Subcutaneous abdominal adipose tissue (tissue), 5 donors: Measurements from ENCODE around the gene GOLIM4.

Source experiments
- H3K27ac ChIP-seq: one replicate; pipeline ENCODE4 v1.7.0; 2013; ENCODE audit warnings: low read depth, mild to moderate bottlenecking, inconsistent platforms, low read length, moderate library complexity
- H3K27me3 ChIP-seq, 5 donors: one replicate each; pipeline ENCODE4 v1.7.0; 2013; ENCODE audit warnings: low read length in 5 of 5, inconsistent platforms in 1 of 5; ENCODE audit not compliant: control insufficient read depth in 5 of 5, insufficient read depth in 4 of 5
- H3K36me3 ChIP-seq, 5 donors: one replicate each; pipeline ENCODE4 v1.7.0; 2013; ENCODE audit warnings: low read length in 5 of 5; ENCODE audit not compliant: control insufficient read depth in 5 of 5, insufficient read depth in 5 of 5
- H3K4me1 ChIP-seq, 5 donors: one replicate each; pipeline ENCODE4 v1.7.0; 2013; ENCODE audit warnings: low read length in 5 of 5, mild to moderate bottlenecking in 3 of 5, moderate library complexity in 1 of 5; ENCODE audit not compliant: control insufficient read depth in 5 of 5, insufficient read depth in 5 of 5
- H3K4me3 ChIP-seq, 5 donors: one replicate each; pipeline ENCODE4 v1.7.0; 2013; ENCODE audit warnings: low read length in 5 of 5, low read depth in 1 of 5
- H3K9ac ChIP-seq, 5 donors: one replicate each; pipeline ENCODE4 v1.7.0; 2013; ENCODE audit warnings: low read length in 5 of 5, mild to moderate bottlenecking in 4 of 5, moderate library complexity in 3 of 5
- H3K9me3 ChIP-seq, 5 donors: one replicate each; pipeline ENCODE4 v1.7.0; 2013; ENCODE audit warnings: low read length in 5 of 5; ENCODE audit not compliant: control insufficient read depth in 5 of 5
- donor health status: healthy.
- donor health status: healthy.
- donor health status: healthy.
- donor health status: healthy.
- donor health status: healthy.

Gene GOLIM4

DNA sequence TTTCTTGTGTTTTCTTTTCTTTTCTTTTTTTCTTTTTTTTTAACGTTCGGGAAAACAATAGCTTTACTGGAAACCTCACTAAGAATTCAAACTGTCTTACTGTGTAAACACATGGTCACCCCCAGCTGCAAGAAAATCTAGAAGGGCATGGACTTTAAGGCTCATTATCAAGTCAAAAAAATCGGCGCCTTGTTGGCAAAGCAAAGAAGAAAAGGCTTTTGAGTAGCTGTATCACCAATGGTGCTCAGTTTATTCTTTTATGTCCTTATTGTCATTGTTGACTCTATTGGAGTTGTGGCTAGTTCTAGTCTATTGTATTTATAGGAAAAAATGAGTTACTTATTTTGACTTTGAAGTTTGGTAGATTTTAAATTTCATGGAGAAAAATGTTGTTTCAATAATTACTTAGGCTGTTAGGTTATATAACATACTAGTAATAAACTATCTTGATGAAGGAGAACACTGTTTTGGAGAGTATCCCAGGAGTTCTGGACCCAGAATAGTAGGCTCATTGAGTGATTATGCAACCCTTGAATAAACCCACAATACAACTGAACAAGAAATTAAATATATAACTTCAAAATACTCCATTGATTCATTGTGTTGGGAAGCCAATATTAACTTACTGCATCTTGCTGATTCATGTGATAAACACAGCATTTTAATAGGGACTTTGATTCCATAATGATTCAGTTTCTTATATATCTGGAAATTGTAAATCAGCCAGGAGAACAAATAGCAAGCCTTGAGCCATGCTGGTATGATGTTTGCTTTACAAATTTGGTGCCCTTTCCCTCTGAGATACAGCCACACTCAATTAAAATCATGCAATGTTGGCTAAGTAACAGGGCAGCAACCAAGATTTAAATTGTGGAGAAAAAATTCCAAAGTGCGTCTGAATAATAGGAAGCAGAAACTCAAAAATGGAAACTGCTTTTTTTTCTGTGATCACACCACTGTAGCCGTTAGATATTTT lies 27.8 kb upstream of the GOLIM4 start:
- Histone ChIP-seq H3K27me3 (no peaks in the 10 kb centered on the region), H3K4me1 (peaks cover 0 to 10% (median 4%) of the 10 kb centered on the region in 5 donors), H3K9ac (no peak overlapping the region), H3K9me3 (no peaks in the 10 kb centered on the region), H3K27ac (peak overlapping the region; percentile 2), H3K36me3 (no peaks in the 10 kb centered on the region), H3K4me3 (no peak overlapping the region)

DNA sequence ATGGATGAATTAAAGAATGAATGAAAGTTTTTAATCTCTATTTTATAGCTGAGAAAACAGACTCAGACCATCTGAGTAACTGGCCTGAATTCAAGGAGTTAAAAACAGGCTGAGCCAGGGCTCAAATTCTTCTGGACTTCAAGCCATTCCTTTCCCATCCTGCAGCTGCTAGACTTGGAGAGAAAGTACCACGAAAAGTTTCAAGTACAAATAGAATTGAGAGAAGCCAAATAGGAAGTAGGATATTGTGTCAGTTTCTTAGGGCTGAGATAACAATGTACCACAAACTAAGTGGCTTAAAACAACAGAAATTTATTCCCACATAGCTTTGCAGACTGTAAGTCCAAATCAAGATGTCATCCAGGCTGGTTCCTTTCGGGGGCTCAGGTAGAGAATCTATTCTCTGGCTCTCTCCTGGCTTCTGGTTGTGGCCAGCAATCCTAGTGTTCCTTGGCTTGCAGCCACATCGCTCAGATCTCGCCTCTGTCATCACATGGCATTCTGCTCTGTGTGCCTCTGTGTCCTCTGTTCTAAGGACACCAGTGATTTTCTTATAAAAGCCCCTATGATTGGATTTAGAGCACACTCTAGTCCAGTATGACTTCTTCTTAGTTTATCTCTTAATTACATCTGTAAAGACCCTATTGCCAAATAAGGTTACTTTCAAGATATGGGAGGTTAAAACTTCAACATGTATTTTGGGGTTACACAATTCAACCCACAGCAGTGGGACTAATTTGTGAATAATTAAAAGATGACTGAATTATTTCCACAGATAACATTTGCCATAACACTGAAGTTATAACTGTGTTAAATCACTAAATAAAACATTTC lies 25.7 kb upstream of the GOLIM4 start:
- Histone ChIP-seq H3K27me3 (no peaks in the 10 kb centered on the region), H3K36me3 (no peaks in the 10 kb centered on the region), H3K9ac (no peak overlapping the region), H3K27ac (no peak overlapping the region), H3K4me1 (peaks cover 0 to 10% (median 4%) of the 10 kb centered on the region in 5 donors), H3K9me3 (no peaks in the 10 kb centered on the region), H3K4me3 (no peak overlapping the region)

GRCh38 chr3:168117853-168118313 lies 22.2 kb upstream of the GOLIM4 start:
- H3K9me3 ChIP-seq = no peaks in the 10 kb centered on the region
- H3K4me1 ChIP-seq = peaks cover 0 to 4% (median 0%) of the 10 kb centered on the region in 5 donors
- H3K27me3 ChIP-seq = no peaks in the 10 kb centered on the region
- H3K36me3 ChIP-seq = no peaks in the 10 kb centered on the region
- no peak overlapping the region for H3K4me3 ChIP-seq
- H3K9ac ChIP-seq = no peak overlapping the region
- H3K27ac ChIP-seq = no peak overlapping the region

DNA sequence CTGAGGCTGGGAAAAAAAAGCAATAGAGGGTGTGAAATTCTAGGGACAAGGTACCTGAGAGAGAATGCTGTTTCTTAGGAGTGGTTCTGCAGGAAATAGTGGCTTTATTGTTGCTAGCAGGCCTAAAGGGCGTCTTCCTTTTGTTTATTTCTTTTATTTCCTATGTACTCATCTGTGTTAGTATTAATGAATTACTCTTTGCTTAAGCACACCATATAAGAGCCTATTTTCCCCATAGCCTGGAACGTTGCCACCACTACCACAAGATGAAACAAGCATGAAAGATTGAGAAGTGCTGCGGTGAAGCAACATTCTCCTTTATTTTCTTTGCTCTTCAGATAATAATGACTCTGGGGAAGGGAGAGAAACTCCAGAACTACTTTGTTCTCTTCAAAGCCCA lies 21.3 kb upstream of the GOLIM4 start:
- Histone ChIP-seq H3K9ac (no peak overlapping the region), H3K9me3 (no peaks in the 10 kb centered on the region), H3K27ac (no peak overlapping the region), H3K4me3 (no peak overlapping the region), H3K27me3 (no peaks in the 10 kb centered on the region), H3K4me1 (peaks cover 0 to 4% (median 0%) of the 10 kb centered on the region in 5 donors), H3K36me3 (no peaks in the 10 kb centered on the region)

DNA sequence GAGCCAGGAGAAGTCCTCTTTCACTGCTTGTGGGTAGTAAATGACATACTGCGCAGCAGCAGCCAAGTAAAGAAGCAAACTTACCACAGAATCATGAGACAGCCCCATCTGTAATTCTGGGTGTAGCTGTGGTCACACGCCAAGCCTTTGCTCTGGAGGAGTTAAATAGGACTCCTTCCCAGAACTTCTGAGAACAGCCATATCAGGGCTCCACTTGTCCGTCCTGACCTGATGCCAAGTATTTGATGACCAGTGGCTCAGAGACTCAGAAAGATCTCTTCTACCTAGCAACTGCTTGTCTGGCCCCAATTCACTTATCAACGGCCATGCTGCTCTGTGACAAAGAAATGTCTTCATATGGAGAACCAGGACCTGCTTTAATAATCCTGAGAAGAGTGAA lies 20.6 kb upstream of the GOLIM4 start:
- Histone ChIP-seq H3K9ac (no peak overlapping the region), H3K27me3 (no peaks in the 10 kb centered on the region), H3K4me3 (no peak overlapping the region), H3K4me1 (peaks cover 0 to 3% (median 0%) of the 10 kb centered on the region in 5 donors), H3K27ac (no peak overlapping the region), H3K36me3 (no peaks in the 10 kb centered on the region), H3K9me3 (no peaks in the 10 kb centered on the region)

DNA sequence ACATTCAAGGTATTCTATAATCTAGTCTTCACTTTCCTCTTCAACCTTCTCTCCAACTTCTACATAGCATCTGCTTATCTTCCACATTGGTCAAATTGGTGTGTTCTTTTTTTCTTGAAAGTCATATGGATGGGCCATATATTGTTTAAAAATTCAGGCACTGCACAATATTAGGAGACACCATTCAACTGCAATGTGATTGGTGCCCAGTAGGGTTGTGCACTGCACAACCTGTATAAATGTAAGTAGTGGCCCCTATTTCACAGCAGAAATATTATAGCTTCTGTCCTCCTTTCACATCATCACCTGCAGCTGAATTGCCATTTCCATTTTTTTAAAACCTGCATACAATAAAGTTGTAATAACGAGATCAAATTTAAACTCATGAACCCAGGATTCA lies 18.1 kb upstream of the GOLIM4 start:
- no peak overlapping the region for H3K9ac ChIP-seq
- H3K9me3 ChIP-seq = no peaks in the 10 kb centered on the region
- H3K27ac ChIP-seq = no peak overlapping the region
- no peaks in the 10 kb centered on the region for H3K36me3 ChIP-seq
- no peaks in the 10 kb centered on the region for H3K27me3 ChIP-seq
- H3K4me1 ChIP-seq = peaks cover 0 to 3% (median 0%) of the 10 kb centered on the region in 5 donors
- no peak overlapping the region for H3K4me3 ChIP-seq

- H3K27ac ChIP-seq = no peak overlapping the region
- no peaks in the 10 kb centered on the region for H3K27me3 ChIP-seq
- H3K4me3 ChIP-seq = no peak overlapping the region
- H3K4me1 ChIP-seq = peaks cover 0 to 3% (median 0%) of the 10 kb centered on the region in 5 donors
- no peak overlapping the region for H3K9ac ChIP-seq
- H3K9me3 ChIP-seq = no peaks in the 10 kb centered on the region
- H3K36me3 ChIP-seq = no peaks in the 10 kb centered on the region
Measured at GRCh38 chr3:168112894-168113293, 17.2 kb upstream of the GOLIM4 start.

DNA sequence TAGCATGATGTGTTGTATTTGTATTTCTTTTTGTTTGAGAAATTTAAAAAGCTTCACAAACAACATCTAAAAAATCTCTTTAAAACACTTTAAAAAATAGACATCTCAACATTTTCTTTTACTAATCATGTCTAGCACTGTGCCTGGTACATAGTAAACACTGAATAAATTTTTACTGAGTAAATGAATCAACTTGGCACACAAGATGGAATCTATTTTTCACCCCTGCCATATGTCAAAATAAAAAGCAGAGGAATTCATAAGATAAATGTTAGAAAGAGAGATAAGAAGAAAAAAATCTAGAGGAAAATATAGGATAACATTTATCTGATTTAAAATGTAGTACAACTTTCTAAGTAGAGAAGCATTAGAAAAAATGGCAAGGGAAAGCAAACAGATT lies 8.6 kb upstream of the GOLIM4 start:
- no peaks in the 10 kb centered on the region for H3K4me1 ChIP-seq
- H3K9ac ChIP-seq = no peak overlapping the region
- H3K4me3 ChIP-seq = no peak overlapping the region
- no peaks in the 10 kb centered on the region for H3K27me3 ChIP-seq
- no peak overlapping the region for H3K27ac ChIP-seq
- no peaks in the 10 kb centered on the region for H3K36me3 ChIP-seq
- H3K9me3 ChIP-seq = peaks cover 0 to 3% (median 2%) of the 10 kb centered on the region in 5 donors

- Histone ChIP-seq H3K27me3 (no peaks in the 10 kb centered on the region), H3K36me3 (no peaks in the 10 kb centered on the region), H3K4me3 (no peak overlapping the region), H3K27ac (no peak overlapping the region), H3K9ac (no peak overlapping the region), H3K9me3 (peaks cover 0 to 3% (median 2%) of the 10 kb centered on the region in 5 donors), H3K4me1 (no peaks in the 10 kb centered on the region)
Measured at GRCh38 chr3:168102735-168103410, 7.1 kb upstream of the GOLIM4 start.
